AG09309 (cell line): ENCODE data around the gene BACE2.

ENCODE experiments used
- DNase-seq: peaks from one replicate; pipeline ENCODE4 v3.0.0-alpha.2; 2010; ENCODE audit warnings: low read depth
- H3K4me3 ChIP-seq: 2 replicates; pipeline ENCODE4 v1.5.1; 2011; ENCODE audit warnings: mild to moderate bottlenecking, low read depth, low read length, moderate library complexity; ENCODE audit not compliant: control insufficient read depth
- CTCF ChIP-seq: IDR thresholded peaks from 2 replicates; pipeline ENCODE4 v1.5.1; 2011; ENCODE audit warnings: mild to moderate bottlenecking, low read depth, low read length, inconsistent platforms; ENCODE audit not compliant: insufficient read depth, control insufficient read depth; ENCODE audit errors: missing control alignments

Gene BACE2

GRCh38 chr21:41170859-41171609, 3.1 kb downstream of the BACE2 start:
- H3K4me3 ChIP-seq, result no peak overlapping the region
- DNase-seq, result no peak
- no peak for TF ChIP-seq CTCF

- no peak for DNase-seq
- H3K4me3 ChIP-seq, result no peak overlapping the region
- TF ChIP-seq CTCF, result no peak
Measured at GRCh38 chr21:41175080-41175479, 7.1 kb downstream of the BACE2 start.

DNA sequence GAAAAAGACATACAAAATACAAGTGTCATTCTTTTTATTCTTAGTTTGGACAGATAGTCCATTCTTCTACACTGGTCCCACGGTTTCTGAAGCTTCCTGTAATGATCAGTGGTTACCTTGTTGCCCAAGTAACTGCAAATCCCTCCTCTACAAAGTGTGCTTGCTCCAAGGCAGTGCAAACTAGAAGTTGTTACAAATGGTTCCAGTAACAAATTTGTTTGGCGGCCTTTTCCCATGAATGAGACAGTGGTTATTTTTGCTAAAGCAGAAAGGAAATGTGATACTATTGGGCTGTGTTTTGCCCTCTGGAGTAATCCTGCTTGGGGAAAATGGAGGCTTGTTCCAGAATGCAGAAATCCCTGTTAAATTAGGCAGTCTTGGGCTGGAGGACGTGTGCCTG, 8.9 kb downstream of the BACE2 start:
- TF ChIP-seq CTCF, result no peak
- H3K4me3 ChIP-seq, result no peak overlapping the region
- DNase-seq, result no peak

- TF ChIP-seq CTCF, result no peak
- H3K4me3 ChIP-seq, result no peak overlapping the region
- DNase-seq, result no peak
Measured at GRCh38 chr21:41180752-41181151, 12.8 kb downstream of the BACE2 start.

DNA sequence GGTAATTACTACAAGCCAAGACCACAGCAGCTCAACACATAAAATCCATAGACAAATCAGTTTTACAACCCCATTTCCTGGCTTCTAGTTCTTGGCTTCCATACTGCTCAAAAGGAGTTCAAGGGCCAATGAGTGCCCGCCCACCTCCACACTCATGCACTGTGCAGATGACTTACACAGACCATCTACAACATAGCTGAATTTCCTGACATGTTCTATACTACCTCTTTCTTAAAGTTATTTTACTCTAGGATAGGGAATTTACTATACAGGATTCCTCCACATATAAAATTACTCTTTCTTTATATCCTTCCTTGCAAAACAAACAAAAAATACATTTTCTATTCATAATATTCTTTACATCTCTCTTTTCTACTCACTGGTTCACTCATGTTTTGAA, 14.6 kb downstream of the BACE2 start:
- no peak overlapping the region for H3K4me3 ChIP-seq
- no peak for TF ChIP-seq CTCF

GRCh38 chr21:41183575-41183974, 15.6 kb downstream of the BACE2 start:
- H3K4me3 ChIP-seq, result no peak overlapping the region
- TF ChIP-seq CTCF, result no peak
- DNase-seq, result no peak

More for the DNA sequence above, 14.6 kb downstream of the BACE2 start:
- DNase-seq, result no peak
